Mesothelial cell of epicardium (in vitro differentiated cells): ENCODE results near the gene CD44. TPM values are rescaled to one million over a fixed set of nuclear protein-coding genes. Genes with fewer than 3 reads are reported as not detected.

Source experiments
- DNase-seq, 2 experiments: peaks; one replicate each; pipeline ENCODE4 v3.0.0; 2021; ENCODE audit warnings: low spot score in 2 of 2; ENCODE audit not compliant: unreplicated experiment in 2 of 2
- H3K27ac Mint-ChIP-seq: 2 replicates; pipeline ENCODE4 v1.8.0; 2021; ENCODE audit warnings: mixed read lengths
- H3K27me3 Mint-ChIP-seq: 2 replicates; pipeline ENCODE4 v1.8.0; 2021; ENCODE audit warnings: low read depth, mixed read lengths
- H3K36me3 Mint-ChIP-seq: 2 replicates; pipeline ENCODE4 v1.8.0; 2021; ENCODE audit warnings: mixed read lengths
- H3K4me1 Mint-ChIP-seq: 2 replicates; pipeline ENCODE4 v1.8.0; 2021; ENCODE audit warnings: mixed read lengths
- H3K4me3 Mint-ChIP-seq: 2 replicates; pipeline ENCODE4 v1.8.0; 2021; ENCODE audit warnings: mild to moderate bottlenecking, moderate library complexity, mixed read lengths
- H3K9me3 Mint-ChIP-seq: 2 replicates; pipeline ENCODE4 v1.8.0; 2021; ENCODE audit warnings: mixed read lengths
- CTCF ChIP-seq: fragments of 200-600 bp; sonication (generic); IDR thresholded peaks from one replicate; pipeline ENCODE4 v1.5.0; 2021; ENCODE audit warnings: antibody characterized with exemption; ENCODE audit not compliant: unreplicated experiment
- total RNA-seq: library from RNA; stranded (reverse); gene quantifications from 3 replicates; pipeline ENCODE4 v1.2.1, GENCODE V29; 2021

The CD44 gene
- total RNA-seq, 1 donor from 2014 or later = 1.9 TPM

GRCh38 chr11:35265755-35266454 is 126.9 kb downstream of the CD44 start:
- Mint-ChIP-seq H3K9me3 (no peaks in the 10 kb centered on the region), H3K4me1 (peaks cover 5% of the 10 kb centered on the region), H3K36me3 (no peaks in the 10 kb centered on the region), H3K4me3 (no peak overlapping the region), H3K27me3 (peaks cover 9% of the 10 kb centered on the region), H3K27ac (no peak overlapping the region)
- no peak for DNase-seq
- TF ChIP-seq CTCF = no peak

GRCh38 chr11:35267504-35267903 is 128.5 kb downstream of the CD44 start:
- peaks cover 5% of the 10 kb centered on the region for H3K4me1 Mint-ChIP-seq
- no peak for TF ChIP-seq CTCF
- H3K9me3 Mint-ChIP-seq = no peaks in the 10 kb centered on the region
- no peak overlapping the region for H3K27ac Mint-ChIP-seq
- no peak overlapping the region for H3K4me3 Mint-ChIP-seq
- DNase-seq = no peak
- H3K36me3 Mint-ChIP-seq = no peaks in the 10 kb centered on the region
- peaks cover 5% of the 10 kb centered on the region for H3K27me3 Mint-ChIP-seq

DNA sequence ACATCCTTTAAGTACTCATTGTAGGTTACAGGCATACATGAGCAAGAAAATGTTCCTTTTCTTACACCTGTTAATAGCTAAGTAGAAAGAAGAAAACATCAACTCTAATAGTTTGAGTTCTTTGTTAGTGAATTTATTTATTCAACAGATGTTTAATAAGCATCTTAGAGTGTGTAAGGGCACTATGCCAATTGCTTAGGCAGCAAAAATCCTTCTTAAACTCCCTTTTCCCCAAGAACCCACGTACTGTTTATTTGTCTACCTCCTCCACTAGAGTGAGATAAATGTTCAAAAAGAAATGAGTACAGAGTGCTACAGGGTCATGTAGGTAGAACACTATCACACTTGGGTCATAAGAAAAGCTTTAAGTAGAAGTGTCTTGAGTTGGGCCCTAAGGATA is 131.4 kb downstream of the CD44 start:
- Mint-ChIP-seq H3K4me1 (peaks cover 18% of the 10 kb centered on the region), H3K27me3 (peaks cover 5% of the 10 kb centered on the region)
- no peak for TF ChIP-seq CTCF

GRCh38 chr11:35271031-35271430 is 132.1 kb downstream of the CD44 start:
- Mint-ChIP-seq H3K4me3 (no peak overlapping the region), H3K36me3 (no peaks in the 10 kb centered on the region), H3K27ac (no peak overlapping the region), H3K4me1 (peaks cover 22% of the 10 kb centered on the region), H3K27me3 (peaks cover 5% of the 10 kb centered on the region), H3K9me3 (no peaks in the 10 kb centered on the region)
- no peak for TF ChIP-seq CTCF
- DNase-seq = no peak

More for the DNA sequence above, 131.4 kb downstream of the CD44 start:
- Mint-ChIP-seq H3K27ac (no peak overlapping the region), H3K9me3 (no peaks in the 10 kb centered on the region), H3K4me3 (no peak overlapping the region), H3K36me3 (no peaks in the 10 kb centered on the region)
- no peak for DNase-seq

GRCh38 chr11:35272391-35272902 is 133.5 kb downstream of the CD44 start:
- H3K9me3 Mint-ChIP-seq = no peaks in the 10 kb centered on the region
- H3K4me3 Mint-ChIP-seq = no peak overlapping the region
- DNase-seq = no peak
- no peak overlapping the region for H3K27ac Mint-ChIP-seq
- no peak for TF ChIP-seq CTCF
- peaks cover 5% of the 10 kb centered on the region for H3K27me3 Mint-ChIP-seq
- peaks cover 17% of the 10 kb centered on the region for H3K4me1 Mint-ChIP-seq
- H3K36me3 Mint-ChIP-seq = no peaks in the 10 kb centered on the region
